Immature natural killer cell (primary cell): ENCODE data around the gene KCNMA1. TPM values are rescaled to one million over a fixed set of nuclear protein-coding genes. Genes with fewer than 3 reads are reported as not detected.

ENCODE experiments used
- DNase-seq, 3 donors: peaks; one replicate each; pipeline ENCODE4 v3.0.0; 2022; ENCODE audit warnings: mixed read lengths in 1 of 3
- H3K27ac Mint-ChIP-seq, 6 donors: one replicate each; pipeline ENCODE4 v1.8.0; 2020; ENCODE audit warnings: mixed read lengths in 6 of 6, mild to moderate bottlenecking in 5 of 6, inconsistent platforms in 4 of 6, moderate library complexity in 3 of 6
- H3K27me3 Mint-ChIP-seq, 3 donors: one replicate each; pipeline ENCODE4 v1.8.0; 2020 to 2021; ENCODE audit warnings: low read depth in 3 of 3, mild to moderate bottlenecking in 3 of 3, mixed read lengths in 3 of 3, moderate library complexity in 3 of 3, inconsistent platforms in 1 of 3
- H3K36me3 Mint-ChIP-seq, 3 donors: one replicate each; pipeline ENCODE4 v1.8.0; 2020; ENCODE audit warnings: mixed read lengths in 3 of 3, inconsistent platforms in 2 of 3, mild to moderate bottlenecking in 2 of 3
- H3K4me1 Mint-ChIP-seq, 2 donors: one replicate each; pipeline ENCODE4 v1.8.0; 2020; ENCODE audit warnings: inconsistent platforms in 2 of 2, mild to moderate bottlenecking in 2 of 2, mixed read lengths in 2 of 2, moderate library complexity in 1 of 2
- H3K4me3 Mint-ChIP-seq, 5 donors: one replicate each; pipeline ENCODE4 v1.8.0; 2020; ENCODE audit warnings: mild to moderate bottlenecking in 5 of 5, mixed read lengths in 5 of 5, inconsistent platforms in 3 of 5, moderate library complexity in 3 of 5
- H3K9me3 Mint-ChIP-seq, 6 donors: one replicate each; pipeline ENCODE4 v1.8.0; 2020; ENCODE audit warnings: mild to moderate bottlenecking in 6 of 6, mixed read lengths in 6 of 6, inconsistent platforms in 4 of 6, moderate library complexity in 3 of 6
- polyA plus RNA-seq, 3 donors: library from polyadenylated mRNA; unstranded; fragments of 300-500 nt; fragmentation: Illumina TruSeq; gene quantifications; one replicate each; pipeline ENCODE4 v1.2.3, GENCODE V29; 2021

The KCNMA1 gene
- polyA plus RNA-seq, 3 donors from 2014 or later = not detected

GRCh38 chr10:77541944-77542343 is 95.7 kb downstream of the KCNMA1 start:
- Mint-ChIP-seq H3K4me1 (peaks cover 1 to 6% of the 10 kb centered on the region in 2 donors), H3K4me3 (no peak overlapping the region), H3K27me3 (peaks cover 5 to 9% (median 8%) of the 10 kb centered on the region in 3 donors), H3K36me3 (no peaks in the 10 kb centered on the region), H3K27ac (no peak overlapping the region), H3K9me3 (peaks cover 0 to 5% (median under 1%) of the 10 kb centered on the region in 6 donors)
- no peak for DNase-seq

- Mint-ChIP-seq H3K36me3 (no peaks in the 10 kb centered on the region), H3K27me3 (peaks cover 4 to 8% (median 6%) of the 10 kb centered on the region in 3 donors), H3K4me1 (peaks cover 1 to 6% of the 10 kb centered on the region in 2 donors), H3K9me3 (peaks cover 0 to 5% (median 0%) of the 10 kb centered on the region in 6 donors), H3K27ac (no peak overlapping the region), H3K4me3 (no peak overlapping the region)
- DNase-seq = no peak
Measured at GRCh38 chr10:77541247-77541646, 96.4 kb downstream of the KCNMA1 start.

GRCh38 chr10:77539147-77539935 is 98.3 kb downstream of the KCNMA1 start:
- DNase-seq = no peak
- H3K9me3 Mint-ChIP-seq = peaks cover 0 to 5% (median 0%) of the 10 kb centered on the region in 6 donors
- peaks cover 2 to 13% (median 5%) of the 10 kb centered on the region in 3 donors for H3K27me3 Mint-ChIP-seq
- peaks cover 1 to 6% of the 10 kb centered on the region in 2 donors for H3K4me1 Mint-ChIP-seq
- H3K4me3 Mint-ChIP-seq = no peak overlapping the region
- H3K27ac Mint-ChIP-seq = no peak overlapping the region
- no peaks in the 10 kb centered on the region for H3K36me3 Mint-ChIP-seq

GRCh38 chr10:77537720-77538373 is 99.8 kb downstream of the KCNMA1 start:
- peaks cover 0 to 2% (median 0%) of the 10 kb centered on the region in 6 donors for H3K9me3 Mint-ChIP-seq
- peaks cover 2 to 11% (median 2%) of the 10 kb centered on the region in 3 donors for H3K27me3 Mint-ChIP-seq
- H3K27ac Mint-ChIP-seq = no peak overlapping the region
- no peak for DNase-seq
- H3K4me3 Mint-ChIP-seq = no peak overlapping the region
- peaks cover 1 to 6% of the 10 kb centered on the region in 2 donors for H3K4me1 Mint-ChIP-seq
- H3K36me3 Mint-ChIP-seq = no peaks in the 10 kb centered on the region

GRCh38 chr10:77537071-77537470 is 100.5 kb downstream of the KCNMA1 start:
- H3K27ac Mint-ChIP-seq = no peak overlapping the region

GRCh38 chr10:77533887-77534278 is 103.7 kb downstream of the KCNMA1 start:
- Mint-ChIP-seq H3K9me3 (no peaks in the 10 kb centered on the region), H3K4me3 (no peak overlapping the region), H3K36me3 (no peaks in the 10 kb centered on the region), H3K27ac (no peak overlapping the region), H3K27me3 (peaks cover 0 to 12% (median 2%) of the 10 kb centered on the region in 3 donors), H3K4me1 (no peaks in the 10 kb centered on the region)
- no peak for DNase-seq

More at GRCh38 chr10:77537071-77537470, 100.5 kb downstream of the KCNMA1 start:
- H3K4me1 Mint-ChIP-seq = peaks cover 1 to 2% of the 10 kb centered on the region in 2 donors
- no peaks in the 10 kb centered on the region for H3K36me3 Mint-ChIP-seq
- no peak for DNase-seq
- H3K27me3 Mint-ChIP-seq = peaks cover 2 to 9% (median 2%) of the 10 kb centered on the region in 3 donors
- H3K9me3 Mint-ChIP-seq = peaks cover 0 to 2% (median 0%) of the 10 kb centered on the region in 6 donors
- no peak overlapping the region for H3K4me3 Mint-ChIP-seq

- DNase-seq = no peak
- no peak overlapping the region for H3K27ac Mint-ChIP-seq
Measured at GRCh38 chr10:77533146-77533886, 104.3 kb downstream of the KCNMA1 start.

GRCh38 chr10:77532068-77532467 is 105.5 kb downstream of the KCNMA1 start:
- H3K36me3 Mint-ChIP-seq = no peaks in the 10 kb centered on the region
- H3K9me3 Mint-ChIP-seq = no peaks in the 10 kb centered on the region
- H3K4me1 Mint-ChIP-seq = no peaks in the 10 kb centered on the region
- H3K27me3 Mint-ChIP-seq = peaks cover 0 to 12% (median 2%) of the 10 kb centered on the region in 3 donors
- H3K4me3 Mint-ChIP-seq = no peak overlapping the region
- H3K27ac Mint-ChIP-seq = no peak overlapping the region
- no peak for DNase-seq

More at GRCh38 chr10:77533146-77533886, 104.3 kb downstream of the KCNMA1 start:
- Mint-ChIP-seq H3K9me3 (no peaks in the 10 kb centered on the region), H3K27me3 (peaks cover 0 to 12% (median 2%) of the 10 kb centered on the region in 3 donors), H3K4me1 (no peaks in the 10 kb centered on the region), H3K4me3 (no peak overlapping the region), H3K36me3 (no peaks in the 10 kb centered on the region)

- peaks cover 0 to 12% (median 2%) of the 10 kb centered on the region in 3 donors for H3K27me3 Mint-ChIP-seq
- DNase-seq = no peak
- H3K36me3 Mint-ChIP-seq = no peaks in the 10 kb centered on the region
- no peaks in the 10 kb centered on the region for H3K9me3 Mint-ChIP-seq
- no peak overlapping the region for H3K27ac Mint-ChIP-seq
- H3K4me3 Mint-ChIP-seq = no peak overlapping the region
- H3K4me1 Mint-ChIP-seq = no peaks in the 10 kb centered on the region
Measured at GRCh38 chr10:77531441-77532001, 106.1 kb downstream of the KCNMA1 start.

GRCh38 chr10:77530011-77530410 is 107.6 kb downstream of the KCNMA1 start:
- no peaks in the 10 kb centered on the region for H3K4me1 Mint-ChIP-seq
- H3K9me3 Mint-ChIP-seq = no peaks in the 10 kb centered on the region
- H3K27ac Mint-ChIP-seq = no peak overlapping the region
- H3K27me3 Mint-ChIP-seq = peaks cover 0 to 8% (median 2%) of the 10 kb centered on the region in 3 donors
- no peak overlapping the region for H3K4me3 Mint-ChIP-seq
- no peak for DNase-seq
- no peaks in the 10 kb centered on the region for H3K36me3 Mint-ChIP-seq

GRCh38 chr10:77529050-77529576 is 108.5 kb downstream of the KCNMA1 start:
- Mint-ChIP-seq H3K27ac (no peak overlapping the region), H3K4me1 (no peaks in the 10 kb centered on the region), H3K27me3 (peaks cover 0 to 5% (median 3%) of the 10 kb centered on the region in 3 donors), H3K36me3 (no peaks in the 10 kb centered on the region), H3K4me3 (no peak overlapping the region), H3K9me3 (no peaks in the 10 kb centered on the region)
- DNase-seq = no peak

- H3K27ac Mint-ChIP-seq = no peak overlapping the region
- H3K4me3 Mint-ChIP-seq = no peak overlapping the region
Measured at GRCh38 chr10:77527839-77528238, 109.8 kb downstream of the KCNMA1 start.

GRCh38 chr10:77526868-77527617 is 110.6 kb downstream of the KCNMA1 start:
- Mint-ChIP-seq H3K36me3 (no peaks in the 10 kb centered on the region), H3K4me1 (no peaks in the 10 kb centered on the region), H3K27me3 (peaks cover 0 to 5% (median 3%) of the 10 kb centered on the region in 3 donors), H3K9me3 (no peaks in the 10 kb centered on the region), H3K4me3 (no peak overlapping the region), H3K27ac (no peak overlapping the region)
- DNase-seq = no peak

More at GRCh38 chr10:77527839-77528238, 109.8 kb downstream of the KCNMA1 start:
- H3K4me1 Mint-ChIP-seq = no peaks in the 10 kb centered on the region
- no peaks in the 10 kb centered on the region for H3K9me3 Mint-ChIP-seq
- H3K27me3 Mint-ChIP-seq = peaks cover 0 to 5% (median 3%) of the 10 kb centered on the region in 3 donors
- H3K36me3 Mint-ChIP-seq = no peaks in the 10 kb centered on the region
- DNase-seq = no peak
